Purkinje cell (primary cell): ENCODE results near the gene MAP3K2. TPM values are rescaled to one million over a fixed set of nuclear protein-coding genes. Genes with fewer than 3 reads are reported as not detected.

ENCODE experiments used
- polyA plus RNA-seq: library from polyadenylated mRNA; unstranded; fragments of >200 nt; fragmentation: Nextera tagmentation; gene quantifications from 2 replicates; pipeline ENCODE4 v1.2.1, GENCODE V29; 2014

Gene MAP3K2
- polyA plus RNA-seq = 5.9 and 6.3 TPM in 2 replicates

GRCh38 chr2:127387655-127388422, at the start of gene MAP3K2:
MAP3K2 (minus strand) TSS chr2:127387975; CDS start chr2:127343129, 44,846 bp downstream.

GRCh38 chr2:127418300-127419111, 30.7 kb upstream of the MAP3K2 start, which contains the start of gene PROC:
PROC (plus strand) TSS chr2:127418427; CDS start chr2:127419943, 1,516 bp downstream.

GRCh38 chr2:127293748-127294562, 93.8 kb downstream of the MAP3K2 start, which contains the start of gene ERCC3:
ERCC3 (minus strand) TSS chr2:127294144; CDS start chr2:127294081, 63 bp downstream.

Other genes with a start within 250 kb of the MAP3K2 start
- gene CYP27C1, start 167.7 kb downstream of the MAP3K2 start, polyA plus RNA-seq = not detected in 2 replicates
- gene ERCC3, start 93.8 kb downstream of the MAP3K2 start, polyA plus RNA-seq = 26.8 and 31.4 TPM in 2 replicates
- not detected in 2 replicates for gene PROC, start 30.5 kb upstream of the MAP3K2 start, polyA plus RNA-seq
- 28.2 and 35.4 TPM in 2 replicates for gene IWS1, start 138.5 kb upstream of the MAP3K2 start, polyA plus RNA-seq
- gene MYO7B, start 147.7 kb upstream of the MAP3K2 start, polyA plus RNA-seq = not detected in 2 replicates